ENCODE measurements around the gene HBS1L. TPM values are rescaled to one million over a fixed set of nuclear protein-coding genes. Genes with fewer than 3 reads are reported as not detected.

The HBS1L gene
- total RNA-seq, 2 donors from 2014 or later = 21.3 to 29.0 TPM

DNA sequence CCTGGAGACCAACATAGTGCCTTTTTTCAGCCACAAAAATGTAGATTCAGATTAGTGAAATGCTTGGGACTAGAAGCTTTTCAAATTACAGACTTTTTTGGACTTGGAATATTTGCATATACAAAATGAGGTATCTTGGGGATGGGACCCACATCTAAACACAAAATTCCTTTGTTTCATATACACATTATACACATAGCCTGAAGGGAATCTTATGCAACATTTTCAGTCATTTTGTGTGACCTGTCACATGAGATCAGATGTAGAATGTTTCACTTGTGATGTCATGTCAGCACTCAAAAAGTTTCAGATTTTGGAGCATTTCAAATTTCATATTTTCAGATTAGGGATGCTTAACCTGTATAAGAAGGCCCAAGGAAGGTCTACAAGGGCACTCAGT is 60.2 kb downstream of the HBS1L start:
- intact Hi-C loops (cut with DNase I) = no loop called here
- TF ChIP-seq POLR2A (IDR thresholded peaks at IDR 0.05) = no peak
- TF ChIP-seq, protein P1, sequence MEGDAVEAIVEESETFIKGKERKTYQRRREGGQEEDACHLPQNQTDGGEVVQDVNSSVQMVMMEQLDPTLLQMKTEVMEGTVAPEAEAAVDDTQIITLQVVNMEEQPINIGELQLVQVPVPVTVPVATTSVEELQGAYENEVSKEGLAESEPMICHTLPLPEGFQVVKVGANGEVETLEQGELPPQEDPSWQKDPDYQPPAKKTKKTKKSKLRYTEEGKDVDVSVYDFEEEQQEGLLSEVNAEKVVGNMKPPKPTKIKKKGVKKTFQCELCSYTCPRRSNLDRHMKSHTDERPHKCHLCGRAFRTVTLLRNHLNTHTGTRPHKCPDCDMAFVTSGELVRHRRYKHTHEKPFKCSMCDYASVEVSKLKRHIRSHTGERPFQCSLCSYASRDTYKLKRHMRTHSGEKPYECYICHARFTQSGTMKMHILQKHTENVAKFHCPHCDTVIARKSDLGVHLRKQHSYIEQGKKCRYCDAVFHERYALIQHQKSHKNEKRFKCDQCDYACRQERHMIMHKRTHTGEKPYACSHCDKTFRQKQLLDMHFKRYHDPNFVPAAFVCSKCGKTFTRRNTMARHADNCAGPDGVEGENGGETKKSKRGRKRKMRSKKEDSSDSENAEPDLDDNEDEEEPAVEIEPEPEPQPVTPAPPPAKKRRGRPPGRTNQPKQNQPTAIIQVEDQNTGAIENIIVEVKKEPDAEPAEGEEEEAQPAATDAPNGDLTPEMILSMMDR (IDR thresholded peaks at IDR 0.05) = no peak
- peaks cover 0 to 15% of the 10 kb centered on the region in 2 donors for H3K36me3 ChIP-seq (replicated peaks in 1 of 2; ENCODE audit: insufficient read depth in 1 of 2, low read depth in 2 of 2)
- DNase-seq (no peak), ATAC-seq (no peak)
- no peak overlapping the region for H3K27ac ChIP-seq
- H3K27me3 ChIP-seq = no peaks in the 10 kb centered on the region
- H3K4me1 ChIP-seq = no peaks in the 10 kb centered on the region
- H3K9me3 ChIP-seq = no peaks in the 10 kb centered on the region
- no peak overlapping the region for H3K4me3 ChIP-seq

- intact Hi-C loops (cut with DNase I) = no loop called here
- 92 to 94% methylated on average over 6 of the region's 6 CpGs for WGBS, 2 donors
- H3K4me3 ChIP-seq = no peak overlapping the region
Observed at GRCh38 chr6:134992155-134992554, 62.5 kb downstream of the HBS1L start.

GRCh38 chr6:134990262-134990661 is 64.4 kb downstream of the HBS1L start:
- WGBS, 2 donors = 91 to 95% methylated on average over 3 of the region's 3 CpGs

More at GRCh38 chr6:134992155-134992554, 62.5 kb downstream of the HBS1L start:
- no peaks in the 10 kb centered on the region for H3K9me3 ChIP-seq
- no peak overlapping the region for H3K27ac ChIP-seq
- TF ChIP-seq, protein P1 (IDR thresholded peaks at IDR 0.05) = no peak
- no peak for TF ChIP-seq POLR2A (IDR thresholded peaks at IDR 0.05)
- DNase-seq = no peak
- no peak for ATAC-seq
- no peaks in the 10 kb centered on the region for H3K4me1 ChIP-seq
- H3K27me3 ChIP-seq = no peaks in the 10 kb centered on the region
- peaks cover 0 to 14% of the 10 kb centered on the region in 2 donors for H3K36me3 ChIP-seq (replicated peaks in 1 of 2; ENCODE audit: insufficient read depth in 1 of 2, low read depth in 2 of 2)

GRCh38 chr6:134984821-134985220 is 69.8 kb downstream of the HBS1L start:
- ATAC-seq (no peak), DNase-seq (no peak)
- TF ChIP-seq, protein P1 (IDR thresholded peaks at IDR 0.05) = no peak
- TF ChIP-seq POLR2A (IDR thresholded peaks at IDR 0.05) = no peak
- WGBS, 2 donors = 57 to 80% methylated on average over 1 of the region's 1 CpG
- Histone ChIP-seq H3K27me3 (no peaks in the 10 kb centered on the region), H3K36me3 (replicated peaks in 1 of 2; ENCODE audit: insufficient read depth in 1 of 2, low read depth in 2 of 2) (peaks cover 0 to 16% of the 10 kb centered on the region in 2 donors), H3K27ac (no peak overlapping the region), H3K4me1 (no peaks in the 10 kb centered on the region), H3K4me3 (no peak overlapping the region), H3K9me3 (no peaks in the 10 kb centered on the region)
- intact Hi-C loops (cut with DNase I) = no loop called here

More at GRCh38 chr6:134990262-134990661, 64.4 kb downstream of the HBS1L start:
- Histone ChIP-seq H3K27me3 (no peaks in the 10 kb centered on the region), H3K36me3 (replicated peaks in 1 of 2; ENCODE audit: insufficient read depth in 1 of 2, low read depth in 2 of 2) (peaks cover 0 to 12% of the 10 kb centered on the region in 2 donors), H3K27ac (no peak overlapping the region), H3K4me1 (no peaks in the 10 kb centered on the region), H3K4me3 (no peak overlapping the region), H3K9me3 (no peaks in the 10 kb centered on the region)
- ATAC-seq (no peak), DNase-seq (no peak)
- intact Hi-C loops (cut with DNase I) = no loop called here
- TF ChIP-seq, protein P1 (IDR thresholded peaks at IDR 0.05) = no peak
- TF ChIP-seq POLR2A (IDR thresholded peaks at IDR 0.05) = no peak

GRCh38 chr6:134983823-134984222 is 70.8 kb downstream of the HBS1L start:
- H3K4me1 ChIP-seq = no peaks in the 10 kb centered on the region
- H3K4me3 ChIP-seq = no peak overlapping the region
- H3K27ac ChIP-seq = no peak overlapping the region
- no peaks in the 10 kb centered on the region for H3K27me3 ChIP-seq
- no peak for TF ChIP-seq POLR2A (IDR thresholded peaks at IDR 0.05)
- TF ChIP-seq, protein P1 (IDR thresholded peaks at IDR 0.05) = no peak
- WGBS, 2 donors = 64 to 72% methylated on average over 2 of the region's 2 CpGs
- no peak for DNase-seq
- intact Hi-C loops (cut with DNase I) = no loop called here
- no peak for ATAC-seq
- H3K9me3 ChIP-seq = no peaks in the 10 kb centered on the region
- peaks cover 0 to 16% of the 10 kb centered on the region in 2 donors for H3K36me3 ChIP-seq (replicated peaks in 1 of 2; ENCODE audit: insufficient read depth in 1 of 2, low read depth in 2 of 2)

Measured in body of pancreas (tissue), 4 donors.